H1 (cell line): ENCODE results near the gene CALU. TPM values are rescaled to one million over a fixed set of nuclear protein-coding genes. Genes with fewer than 3 reads are reported as not detected.

ENCODE experiments used
- CTCF ChIA-PET: fragments of 300-600 bp; sonication (Branson Sonifier 250); formaldehyde crosslinking; loops from one replicate; lab custom pipeline; 2021; ENCODE audit not compliant: partially characterized antibody; lab: Charles Lee
- POLR2A ChIA-PET: fragments of 300-600 bp; sonication (Branson Sonifier 250); formaldehyde crosslinking; loops from one replicate; lab custom pipeline; 2021; ENCODE audit warnings: inconsistent platforms; ENCODE audit not compliant: partially characterized antibody; lab: Charles Lee
- DNase-seq, 2 experiments: peaks; one replicate each; pipeline versions ENCODE4 v3.0.0 to v3.0.0-alpha.2; 2010 to 2022; ENCODE audit warnings: low spot score in 2 of 2, low read depth in 1 of 2, mixed read lengths in 1 of 2
- FAIRE-seq: peaks from 2 replicates; lab custom pipeline; 2011; peaks lifted over from hg19 to GRCh38; lab: Jason Lieb, UNC
- H2AFZ ChIP-seq: 2 replicates; pipeline ENCODE4 v1.8.1; 2012; ENCODE audit warnings: low read length, inconsistent platforms
- H2AK5ac ChIP-seq: 2 replicates; pipeline ENCODE4 v1.6.1; 2013; ENCODE audit warnings: low read depth, low read length
- H2BK120ac ChIP-seq: replicated peaks from 2 replicates; pipeline ENCODE3; 2013; ENCODE audit warnings: low read depth, low read length, inconsistent platforms
- H2BK12ac ChIP-seq: 2 replicates; pipeline ENCODE4 v1.6.1; 2013; ENCODE audit warnings: low read depth, low read length
- H2BK15ac ChIP-seq: 2 replicates; pipeline ENCODE4 v1.6.1; 2013; ENCODE audit warnings: low read length
- H2BK20ac ChIP-seq: 2 replicates; pipeline ENCODE4 v1.6.1; 2013; ENCODE audit warnings: low read length
- H2BK5ac ChIP-seq: 2 replicates; pipeline ENCODE4 v1.6.1; 2013; ENCODE audit warnings: low read depth, low read length
- H3K14ac ChIP-seq: 2 replicates; pipeline ENCODE4 v1.6.1; 2013; ENCODE audit warnings: inconsistent platforms; ENCODE audit not compliant: insufficient read length
- H3K18ac ChIP-seq: 2 replicates; pipeline ENCODE4 v1.6.1; 2013; ENCODE audit warnings: low read length; ENCODE audit errors: extremely low read depth
- H3K23ac ChIP-seq: 2 replicates; pipeline ENCODE4 v1.6.1; 2013; ENCODE audit warnings: inconsistent platforms; ENCODE audit not compliant: insufficient read length
- H3K23me2 ChIP-seq: 2 replicates; pipeline ENCODE4 v1.6.1; 2013; ENCODE audit warnings: low read depth, low read length
- H3K27ac ChIP-seq: 2 replicates; pipeline ENCODE4 v1.6.1; 2011; ENCODE audit warnings: low read depth, low read length, inconsistent platforms
- H3K27me3 ChIP-seq, 4 experiments: replicated peaks in 1 of 4; 1 replicate in 1 of 4; 2 replicates in 3 of 4; pipeline versions ENCODE4 v1.6.1 to v1.8.1; 2011 to 2013; ENCODE audit warnings: low read length in 3 of 4, mild to moderate bottlenecking in 3 of 4, inconsistent platforms in 2 of 4, mixed read lengths in 2 of 4, moderate library complexity in 1 of 4; ENCODE audit not compliant: control insufficient read depth in 3 of 4, insufficient read depth in 3 of 4; ENCODE audit errors: extremely low read depth in 1 of 4
- H3K36me3 ChIP-seq, 4 experiments: 2 replicates each; pipeline versions ENCODE4 v1.6.1 to v1.8.1; 2011 to 2013; ENCODE audit warnings: mild to moderate bottlenecking in 4 of 4, low read length in 3 of 4, moderate library complexity in 2 of 4, control low read depth in 1 of 4, inconsistent platforms in 1 of 4; ENCODE audit not compliant: insufficient read depth in 4 of 4, control insufficient read depth in 2 of 4
- H3K4ac ChIP-seq: replicated peaks from 2 replicates; pipeline ENCODE3; 2013; ENCODE audit warnings: low read length, low read depth, mixed read lengths, inconsistent platforms; ENCODE audit not compliant: insufficient read length
- H3K4me1 ChIP-seq, 4 experiments: replicated peaks in 1 of 4; 1 replicate in 1 of 4; 2 replicates in 3 of 4; pipeline versions ENCODE4 v1.6.1 to v1.8.1; 2011 to 2013; ENCODE audit warnings: low read length in 3 of 4, inconsistent platforms in 2 of 4, mixed read lengths in 1 of 4; ENCODE audit not compliant: insufficient read depth in 4 of 4, control insufficient read depth in 3 of 4
- H3K4me2 ChIP-seq, 2 experiments: 2 replicates each; pipeline versions ENCODE4 v1.6.1 to v1.8.1; 2011 to 2013; ENCODE audit warnings: low read depth in 2 of 2, low read length in 2 of 2, control low read depth in 1 of 2, inconsistent platforms in 1 of 2, mild to moderate bottlenecking in 1 of 2; ENCODE audit not compliant: insufficient read depth in 1 of 2
- H3K4me3 ChIP-seq, 4 experiments: fragments of 200-600, 300-600 bp in 1 of 4; sonication (generic), shearing (Covaris generic), sonication (Bioruptor Twin) in 1 of 4; 2 replicates each; pipeline versions ENCODE4 v1.5.1 to v1.8.1; 2011 to 2016; ENCODE audit warnings: low read length in 4 of 4, low read depth in 3 of 4, control low read depth in 2 of 4, inconsistent platforms in 2 of 4, mild to moderate bottlenecking in 2 of 4, mixed read lengths in 1 of 4, moderate library complexity in 1 of 4; ENCODE audit not compliant: insufficient read depth in 2 of 4; ENCODE audit errors: extremely low read depth in 1 of 4
- H3K56ac ChIP-seq: replicated peaks from 2 replicates; pipeline ENCODE3; 2013; ENCODE audit warnings: low read depth, mild to moderate bottlenecking, mixed read lengths, low read length, inconsistent platforms; ENCODE audit not compliant: insufficient read length
- H3K79me1 ChIP-seq: 2 replicates; pipeline ENCODE4 v1.6.1; 2013; ENCODE audit warnings: low read depth, low read length, control low read depth
- H3K79me2 ChIP-seq, 2 experiments: 2 replicates each; pipeline versions ENCODE4 v1.6.1 to v1.8.1; 2012 to 2013; ENCODE audit warnings: low read length in 2 of 2, mild to moderate bottlenecking in 2 of 2, inconsistent platforms in 1 of 2; ENCODE audit not compliant: insufficient read depth in 2 of 2, control insufficient read depth in 1 of 2
- H3K9ac ChIP-seq, 4 experiments: replicated peaks in 1 of 4; 1 replicate in 1 of 4; 2 replicates in 3 of 4; pipeline versions ENCODE4 v1.6.1 to v1.8.1; 2011 to 2013; ENCODE audit warnings: low read depth in 3 of 4, low read length in 3 of 4, control low read depth in 2 of 4, mild to moderate bottlenecking in 2 of 4, moderate library complexity in 2 of 4, inconsistent platforms in 1 of 4; ENCODE audit errors: extremely low read depth in 1 of 4
- H3K9me3 ChIP-seq, 2 experiments: 2 replicates each; pipeline versions ENCODE4 v1.6.1 to v1.8.1; 2012 to 2013; ENCODE audit warnings: mild to moderate bottlenecking in 2 of 2, moderate library complexity in 2 of 2, control low read depth in 1 of 2, inconsistent platforms in 1 of 2, low read depth in 1 of 2, low read length in 1 of 2, mixed read lengths in 1 of 2; ENCODE audit not compliant: insufficient read depth in 2 of 2
- H4K20me1 ChIP-seq, 2 experiments: replicated peaks in 1 of 2; 2 replicates each; pipeline versions ENCODE3 to v1.8.1; 2011 to 2013; ENCODE audit warnings: inconsistent platforms in 2 of 2, low read length in 2 of 2, mild to moderate bottlenecking in 1 of 2; ENCODE audit not compliant: insufficient read depth in 2 of 2, control insufficient read depth in 1 of 2
- H4K5ac ChIP-seq: 2 replicates; pipeline ENCODE4 v1.6.1; 2013; ENCODE audit warnings: low read length, low read depth, mixed read lengths, inconsistent platforms; ENCODE audit not compliant: insufficient read length
- H4K8ac ChIP-seq: 2 replicates; pipeline ENCODE4 v1.8.0; 2013; ENCODE audit warnings: mild to moderate bottlenecking, moderate library complexity, low read length, inconsistent platforms; ENCODE audit not compliant: insufficient read depth; ENCODE audit errors: extremely low read depth
- H4K91ac ChIP-seq: replicated peaks from 2 replicates; pipeline ENCODE3; 2013; ENCODE audit warnings: low read length, mixed read lengths, inconsistent platforms; ENCODE audit not compliant: insufficient read length
- ATF3 ChIP-seq: IDR thresholded peaks from 2 replicates; pipeline ENCODE4 v1.6.1; 2011; ENCODE audit warnings: low read depth, mild to moderate bottlenecking, low read length; ENCODE audit not compliant: insufficient read depth
- BACH1 ChIP-seq: IDR thresholded peaks from 2 replicates; pipeline ENCODE4 v1.6.1; 2012; ENCODE audit warnings: low read length, improper control_type of control experiment
- BCL11A ChIP-seq, 2 experiments: IDR thresholded peaks; one replicate each; pipeline ENCODE4 v1.6.1; 2011; ENCODE audit warnings: low read depth in 2 of 2, low read length in 2 of 2, mild to moderate bottlenecking in 2 of 2
- BRCA1 ChIP-seq: IDR thresholded peaks from 2 replicates; pipeline ENCODE4 v1.6.1; 2012; ENCODE audit warnings: low read depth, low read length, improper control_type of control experiment
- CREB1 ChIP-seq: IDR thresholded peaks from 2 replicates; pipeline ENCODE4 v1.6.1; 2012; ENCODE audit warnings: inconsistent platforms
- HDAC6 ChIP-seq: IDR thresholded peaks from one replicate; pipeline ENCODE4 v1.7.1; 2012; ENCODE audit warnings: low read depth, mild to moderate bottlenecking, inconsistent platforms, low read length, moderate library complexity
- JUN ChIP-seq: IDR thresholded peaks from 2 replicates; pipeline ENCODE4 v1.6.1; 2011; ENCODE audit warnings: low read depth, mild to moderate bottlenecking, improper control_type of control experiment, low read length
- KDM1A ChIP-seq: fragments of 200-600, 300-600 bp; sonication (generic); IDR thresholded peaks from 2 replicates; pipeline ENCODE4 v1.7.1; 2016; ENCODE audit warnings: mild to moderate bottlenecking, low read length, borderline replicate concordance
- KDM4A ChIP-seq: IDR thresholded peaks from one replicate; pipeline ENCODE4 v1.7.1; 2012; ENCODE audit warnings: low read depth, mild to moderate bottlenecking, moderate library complexity, low read length, inconsistent platforms; ENCODE audit not compliant: severe bottlenecking
- MAX ChIP-seq: IDR thresholded peaks from 2 replicates; pipeline ENCODE4 v1.6.1; 2012; ENCODE audit warnings: inconsistent platforms
- RNF2 ChIP-seq: fragments of 200-900, 300-1000 bp; sonication (generic); IDR thresholded peaks from 2 replicates; pipeline ENCODE4 v1.7.1; 2016; ENCODE audit warnings: borderline replicate concordance, low read depth, mild to moderate bottlenecking, antibody characterized with exemption, low read length; ENCODE audit not compliant: poor library complexity, severe bottlenecking; ENCODE audit errors: missing control alignments
- SIRT6 ChIP-seq: IDR thresholded peaks from one replicate; pipeline ENCODE4 v1.7.1; 2012; ENCODE audit warnings: low read length, inconsistent platforms
- SP1 ChIP-seq: IDR thresholded peaks from 2 replicates; pipeline ENCODE4 v1.6.1; 2011; ENCODE audit warnings: low read depth, low read length
- SP4 ChIP-seq: IDR thresholded peaks from 2 replicates; pipeline ENCODE4 v1.6.1; 2012; ENCODE audit warnings: low read length, inconsistent platforms
- WGBS, 2 experiments: shearing (Covaris generic) in 1 of 2; methylation state at CpG; one replicate each; pipeline versions ENCODE4 v1.1.6 to v1.1.7; 2013 to 2015; ENCODE audit warnings: low lambda C conversion rate in 2 of 2, mixed read lengths in 2 of 2, inconsistent platforms in 1 of 2, low coverage in 1 of 2, missing lambda C conversion rate in 1 of 2; ENCODE audit not compliant: insufficient replicate concordance in 2 of 2, insufficient coverage in 1 of 2, insufficient read length in 1 of 2; ENCODE audit errors: extremely low coverage in 1 of 2, missing lambda C conversion rate in 1 of 2; 5-methylcytosine and 5-hydroxymethylcytosine counted together
- polyA plus RNA-seq, 7 experiments: library from polyadenylated mRNA; depleted of rRNA in 3 of 7; stranded (reverse) in 5 of 7; unstranded in 2 of 7; fragments of >200 nt in 5 of 7; fragments of 200-250 nt in 2 of 7; gene quantifications; 1 replicate in 5 of 7; 2 replicates in 1 of 7; 4 replicates in 1 of 7; pipeline versions ENCODE4 v1.2.1 to v1.2.3, GENCODE V29; 2011 to 2013; ENCODE audit warnings: missing spikeins in 2 of 7, mixed read lengths in 2 of 7
- total RNA-seq: library from RNA; stranded (reverse); fragmentation: NEBNext Ultra II Directional; extraction: Animal tissue kit (Norgen Biotek cat#: 25700); gene quantifications from 2 replicates; pipeline ENCODE4 v1.2.1, GENCODE V29; 2021

CALU gene
- total and polyA plus RNA-seq, 2 of the 8 experiments (the other 6 are each of a cell fraction or from before 2014, with no cell fraction given): 67.2 to 170 TPM

GRCh38 chr7:128758553-128758952 lies 19.4 kb downstream of the CALU start:
- H3K9me3 ChIP-seq: no peaks in the 10 kb centered on the region
- no peak overlapping the region for H3K18ac ChIP-seq
- no peak overlapping the region for H2BK15ac ChIP-seq
- no peak overlapping the region for H3K4me2 ChIP-seq
- H2BK12ac ChIP-seq: no peak overlapping the region
- H3K4ac ChIP-seq: no peak overlapping the region
- H3K9ac ChIP-seq: no peak overlapping the region
- ChIA-PET POLR2A (interaction anchor here (0.9 to 1.0 kb wide), 2 partner anchors 18 to 53 kb away, joined by 3 to 4 read pairs; no protein-coding TSS in a partner anchor), CTCF (interaction anchor here (0.9 to 1.0 kb wide), 3 partner anchors 25 to 378 kb away, joined by 3 to 4 read pairs (median 3); no protein-coding TSS in a partner anchor)
- no peak overlapping the region for H3K14ac ChIP-seq
- no peak overlapping the region for H4K5ac ChIP-seq
- FAIRE-seq (no peak), DNase-seq (no peak)
- H3K23ac ChIP-seq: no peak overlapping the region
- no peak overlapping the region for H3K27ac ChIP-seq
- H3K4me3 ChIP-seq: no peak overlapping the region
- H2BK120ac ChIP-seq: no peak overlapping the region
- H3K4me1 ChIP-seq: no peaks in the 10 kb centered on the region
- H3K36me3 ChIP-seq: peaks cover 19 to 95% (median 51%) of the 10 kb centered on the region in 4 experiments
- H4K91ac ChIP-seq: no peak overlapping the region
- peaks cover 7% of the 10 kb centered on the region; the same call in 1 of the 2 replicates for H3K79me1 ChIP-seq
- no peaks in the 10 kb centered on the region for H3K23me2 ChIP-seq
- peaks cover 0 to 15% of the 10 kb centered on the region in 2 experiments; a peak in 2 of 4 replicates for H3K79me2 ChIP-seq
- H2AK5ac ChIP-seq: no peak overlapping the region
- H2AFZ ChIP-seq: no peak overlapping the region
- H4K20me1 ChIP-seq: peaks cover 0 to 14% of the 10 kb centered on the region in 2 experiments
- no peak overlapping the region for H2BK5ac ChIP-seq
- no peak overlapping the region for H3K56ac ChIP-seq
- WGBS, 2 experiments: 90% methylated on average over 1 of the region's 1 CpG; no CpG with 5 or more reads in 1 of the 2 experiments
- no peak overlapping the region for H4K8ac ChIP-seq
- H2BK20ac ChIP-seq: no peak overlapping the region
- H3K27me3 ChIP-seq: no peaks in the 10 kb centered on the region
- TF ChIP-seq ATF3 (no peak), HDAC6 (no peak), BACH1 (no peak), BCL11A (IDR thresholded peaks at IDR 0.05; ENCODE audit: low read depth in 2 of 2, low read length in 2 of 2) (no peak), SIRT6 (no peak), RNF2 (no peak), KDM1A (no peak), CREB1 (no peak), SP1 (no peak), SP4 (no peak), MAX (no peak), BRCA1 (no peak), JUN (no peak), KDM4A (no peak)
